Neuronal stem cell (in vitro differentiated cells): ENCODE measurements around the gene ATP6V1B1.

Source experiments
- DNase-seq: peaks from one replicate; pipeline ENCODE4 v3.0.0-alpha.2; 2013; ENCODE audit warnings: low spot score
- H2AFZ ChIP-seq: one replicate; pipeline ENCODE4 v1.6.1; 2013; ENCODE audit warnings: mild to moderate bottlenecking, low read length, inconsistent platforms
- H2AK5ac ChIP-seq: 2 replicates; pipeline ENCODE4 v1.6.1; 2013; ENCODE audit warnings: low read depth, mild to moderate bottlenecking, inconsistent platforms, low read length, moderate library complexity, mixed read lengths
- H2BK120ac ChIP-seq: 2 replicates; pipeline ENCODE4 v1.6.1; 2013; ENCODE audit warnings: low read depth, mild to moderate bottlenecking, inconsistent platforms, low read length, moderate library complexity, mixed read lengths
- H2BK12ac ChIP-seq: one replicate; pipeline ENCODE4 v1.6.1; 2013; ENCODE audit warnings: low read length, inconsistent platforms
- H2BK15ac ChIP-seq: 2 replicates; pipeline ENCODE4 v1.6.1; 2013; ENCODE audit warnings: mild to moderate bottlenecking, low read length, inconsistent platforms, mixed read lengths
- H2BK5ac ChIP-seq: one replicate; pipeline ENCODE4 v1.6.1; 2013; ENCODE audit warnings: inconsistent platforms, mild to moderate bottlenecking, low read length, moderate library complexity
- H3K14ac ChIP-seq: one replicate; pipeline ENCODE4 v1.6.1; 2013; ENCODE audit warnings: low read length, inconsistent platforms
- H3K18ac ChIP-seq: 2 replicates; pipeline ENCODE4 v1.6.1; 2013; ENCODE audit warnings: low read length, inconsistent platforms
- H3K23ac ChIP-seq: 2 replicates; pipeline ENCODE4 v1.6.1; 2013; ENCODE audit warnings: low read depth, mild to moderate bottlenecking, mixed read lengths, low read length, inconsistent platforms; ENCODE audit not compliant: poor library complexity
- H3K27ac ChIP-seq: replicated peaks from 3 replicates; pipeline ENCODE4 v1.5.1; 2013; ENCODE audit warnings: low read length, inconsistent platforms
- H3K27me3 ChIP-seq, 3 experiments: 2 replicates each; pipeline ENCODE4 v1.6.1; 2013; ENCODE audit warnings: low read length in 3 of 3, mild to moderate bottlenecking in 2 of 3, inconsistent platforms in 1 of 3, low read depth in 1 of 3, mixed read lengths in 1 of 3, moderate library complexity in 1 of 3; ENCODE audit not compliant: control insufficient read depth in 3 of 3, insufficient read depth in 3 of 3
- H3K36me3 ChIP-seq, 2 donors: replicated peaks in 1 of 2; 2 replicates each; pipeline ENCODE4 v1.6.1; 2013; ENCODE audit warnings: low read length in 2 of 2; ENCODE audit not compliant: control insufficient read depth in 2 of 2, insufficient read depth in 2 of 2
- H3K4ac ChIP-seq: 2 replicates; pipeline ENCODE4 v1.6.1; 2013; ENCODE audit warnings: inconsistent platforms, mild to moderate bottlenecking, low read length, moderate library complexity
- H3K4me1 ChIP-seq, 2 donors: 1 replicate in 1 of 2; 2 replicates in 1 of 2; pipeline ENCODE4 v1.6.1; 2013; ENCODE audit warnings: low read length in 2 of 2, low read depth in 1 of 2; ENCODE audit not compliant: control insufficient read depth in 2 of 2, insufficient read depth in 1 of 2
- H3K4me2 ChIP-seq: one replicate; pipeline ENCODE4 v1.6.1; 2013; ENCODE audit warnings: mild to moderate bottlenecking, low read length, inconsistent platforms; ENCODE audit not compliant: insufficient read depth, poor library complexity, severe bottlenecking
- H3K4me3 ChIP-seq, 2 donors: 2 replicates each; pipeline ENCODE4 v1.5.1; 2013; ENCODE audit warnings: low read length in 2 of 2, mild to moderate bottlenecking in 2 of 2, inconsistent platforms in 1 of 2, moderate library complexity in 1 of 2
- H3K79me1 ChIP-seq: one replicate; pipeline ENCODE4 v1.6.1; 2013; ENCODE audit warnings: low read depth, mild to moderate bottlenecking, inconsistent platforms, low read length, moderate library complexity
- H3K9ac ChIP-seq: one replicate; pipeline ENCODE4 v1.6.1; 2013; ENCODE audit warnings: mild to moderate bottlenecking, low read depth, low read length, inconsistent platforms; ENCODE audit not compliant: poor library complexity
- H3K9me3 ChIP-seq, 2 donors: replicated peaks in 1 of 2; 2 replicates each; pipeline versions ENCODE3 to v1.6.1; 2013; ENCODE audit warnings: low read length in 2 of 2, mild to moderate bottlenecking in 2 of 2, inconsistent platforms in 1 of 2, low read depth in 1 of 2, mixed read lengths in 1 of 2, moderate library complexity in 1 of 2; ENCODE audit not compliant: control insufficient read depth in 2 of 2, insufficient read depth in 1 of 2
- H4K8ac ChIP-seq: one replicate; pipeline ENCODE4 v1.6.1; 2013; ENCODE audit warnings: low read depth, mild to moderate bottlenecking, inconsistent platforms, low read length, moderate library complexity
- H4K91ac ChIP-seq: one replicate; pipeline ENCODE4 v1.6.1; 2013; ENCODE audit warnings: low read length, low read depth, mild to moderate bottlenecking, inconsistent platforms; ENCODE audit not compliant: poor library complexity
- WGBS, 2 donors: extraction: QIAGEN DNeasy Blood & Tissue Kit; methylation state at CpG; one replicate each; pipeline ENCODE4 v1.1.7; 2013; ENCODE audit warnings: missing lambda C conversion rate in 2 of 2, mixed read lengths in 1 of 2; ENCODE audit not compliant: insufficient read length in 2 of 2, insufficient replicate concordance in 1 of 2; ENCODE audit errors: extremely low coverage in 2 of 2; 5-methylcytosine and 5-hydroxymethylcytosine counted together

The ATP6V1B1 gene

GRCh38 chr2:70930371-70931329, 5.0 kb upstream of the ATP6V1B1 start:
- no CpG with 5 or more reads among the region's 4 CpGs for WGBS, 2 donors

DNA sequence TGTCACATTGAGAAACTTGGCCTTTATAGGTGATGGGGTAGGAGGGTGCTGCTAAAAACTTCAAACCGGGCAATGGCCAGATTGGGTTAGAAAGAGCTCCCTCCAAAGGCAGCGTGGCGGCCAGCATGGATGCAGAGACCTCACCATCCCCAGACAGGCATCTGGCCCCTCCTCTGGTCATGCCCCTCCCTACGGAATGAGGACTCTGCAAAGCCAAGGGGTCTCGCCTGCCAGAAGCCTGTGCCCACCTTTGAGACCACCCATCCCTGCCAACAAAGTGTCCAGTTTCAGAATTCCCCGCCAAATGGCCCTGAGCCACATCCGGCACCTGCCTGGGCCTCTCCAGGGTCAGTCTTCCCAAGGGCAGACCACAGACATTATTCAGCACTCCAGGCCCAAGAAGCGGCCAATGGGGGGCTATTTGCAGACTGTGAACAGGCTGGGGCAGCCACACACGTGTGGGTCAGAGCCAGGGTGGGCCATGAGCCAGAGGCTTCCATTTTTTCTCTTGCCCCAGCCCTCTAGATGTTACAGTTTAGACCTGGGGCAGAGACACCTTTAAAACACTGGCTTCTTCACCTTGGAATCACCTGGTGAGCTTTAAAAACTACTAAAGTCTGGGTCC, 4.2 kb upstream of the ATP6V1B1 start:
- Histone ChIP-seq H3K27ac (no peak overlapping the region), H3K4me3 (no peak overlapping the region), H3K23ac (peak overlapping the region; percentile 7), H3K9me3 (no peaks in the 10 kb centered on the region), H3K79me1 (no peaks in the 10 kb centered on the region), H3K14ac (no peak overlapping the region), H3K36me3 (peaks cover 0 to 30% of the 10 kb centered on the region in 2 donors), H2AFZ (no peak overlapping the region), H2BK5ac (no peak overlapping the region), H3K9ac (no peak overlapping the region), H2BK120ac (no peak overlapping the region), H3K18ac (peak overlapping the region; percentile 58), H3K27me3 (no peaks in the 10 kb centered on the region), H3K4ac (no peak overlapping the region), H4K8ac (no peak overlapping the region), H4K91ac (no peak overlapping the region), H2BK12ac (no peak overlapping the region), H3K4me1 (peaks cover 6 to 13% of the 10 kb centered on the region in 2 donors), H3K4me2 (no peak overlapping the region), H2AK5ac (peak overlapping the region; percentile 60), H2BK15ac (peak overlapping the region; percentile 31)
- DNase-seq = no peak
- WGBS, 2 donors = no CpG with 5 or more reads among the region's 9 CpGs

More at GRCh38 chr2:70930371-70931329, 5.0 kb upstream of the ATP6V1B1 start:
- Histone ChIP-seq H3K4ac (no peak overlapping the region), H2AK5ac (peak overlapping the region; percentile 60), H3K27ac (no peak overlapping the region), H4K8ac (no peak overlapping the region), H3K4me3 (no peak overlapping the region), H3K18ac (peak overlapping the region; percentile 55), H3K9me3 (no peaks in the 10 kb centered on the region), H3K4me2 (no peak overlapping the region), H2AFZ (no peak overlapping the region), H3K14ac (no peak overlapping the region), H2BK15ac (peak overlapping the region; percentile 38), H3K23ac (peak overlapping the region; percentile 25), H3K79me1 (no peaks in the 10 kb centered on the region), H3K27me3 (no peaks in the 10 kb centered on the region), H2BK120ac (no peak overlapping the region), H4K91ac (no peak overlapping the region), H2BK12ac (peak overlapping the region; percentile 25), H3K9ac (no peak overlapping the region), H2BK5ac (no peak overlapping the region), H3K4me1 (peaks cover 5 to 7% of the 10 kb centered on the region in 2 donors), H3K36me3 (peaks cover 0 to 38% of the 10 kb centered on the region in 2 donors)
- no peak for DNase-seq

- Histone ChIP-seq H3K79me1 (no peaks in the 10 kb centered on the region), H3K4me3 (no peak overlapping the region), H2BK120ac (no peak overlapping the region), H3K4me2 (no peak overlapping the region), H2AK5ac (peak overlapping the region; percentile 64), H3K18ac (peak overlapping the region; percentile 20), H3K23ac (peak overlapping the region; percentile 61), H4K91ac (no peak overlapping the region), H3K9ac (no peak overlapping the region), H2AFZ (no peak overlapping the region), H2BK15ac (peak overlapping the region; percentile 43), H4K8ac (no peak overlapping the region), H2BK5ac (no peak overlapping the region), H3K9me3 (no peaks in the 10 kb centered on the region), H3K27ac (no peak overlapping the region), H2BK12ac (peak overlapping the region; percentile 8), H3K27me3 (no peaks in the 10 kb centered on the region), H3K36me3 (peaks cover 0 to 17% of the 10 kb centered on the region in 2 donors), H3K4ac (no peak overlapping the region), H3K4me1 (peaks cover 19 to 23% of the 10 kb centered on the region in 2 donors), H3K14ac (no peak overlapping the region)
- no CpG with 5 or more reads among the region's 21 CpGs for WGBS, 2 donors
- DNase-seq = no peak
Measured at GRCh38 chr2:70932631-70933230, 3.0 kb upstream of the ATP6V1B1 start.

DNA sequence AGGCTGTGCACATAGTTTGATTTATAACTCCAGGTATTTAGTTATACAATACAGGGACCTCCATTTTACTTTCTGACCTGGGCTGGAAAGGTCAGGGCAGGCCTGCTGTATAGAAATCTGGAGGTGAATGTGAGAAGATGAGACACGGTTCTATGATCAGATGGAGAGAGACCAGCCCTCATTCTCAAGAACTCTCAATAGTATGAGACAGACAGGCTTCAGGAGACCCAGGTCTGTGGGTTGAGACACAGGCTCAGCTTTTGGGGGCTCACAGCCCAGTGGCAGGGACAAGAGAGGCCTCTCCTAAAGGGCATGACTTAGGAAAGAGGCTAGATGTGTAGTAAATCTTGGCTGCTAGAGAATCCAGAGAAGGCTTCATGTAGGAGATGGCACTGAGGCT, 719 bp upstream of the ATP6V1B1 start:
- no peak overlapping the region for H4K91ac ChIP-seq
- no CpG with 5 or more reads among the region's 1 CpG for WGBS, 2 donors

More for the DNA sequence above, 719 bp upstream of the ATP6V1B1 start:
- Histone ChIP-seq H3K79me1 (no peaks in the 10 kb centered on the region), H2AK5ac (no peak overlapping the region), H3K23ac (no peak overlapping the region), H3K27me3 (no peaks in the 10 kb centered on the region), H2AFZ (no peak overlapping the region), H3K9ac (no peak overlapping the region), H3K4me2 (no peak overlapping the region), H3K4ac (no peak overlapping the region), H2BK5ac (no peak overlapping the region), H3K14ac (no peak overlapping the region), H3K4me3 (no peak overlapping the region), H4K8ac (no peak overlapping the region), H3K27ac (no peak overlapping the region), H2BK120ac (no peak overlapping the region), H3K18ac (no peak overlapping the region), H3K9me3 (no peaks in the 10 kb centered on the region), H3K4me1 (peaks cover 39 to 43% of the 10 kb centered on the region in 2 donors), H2BK15ac (no peak overlapping the region), H3K36me3 (peaks cover 0 to 7% of the 10 kb centered on the region in 2 donors), H2BK12ac (no peak overlapping the region)
- no peak for DNase-seq
